ENCODE results near the gene CHSY3. TPM values are rescaled to one million over a fixed set of nuclear protein-coding genes. Genes with fewer than 3 reads are reported as not detected.

Gene CHSY3
- polyA plus RNA-seq, 3 donors = not detected

DNA sequence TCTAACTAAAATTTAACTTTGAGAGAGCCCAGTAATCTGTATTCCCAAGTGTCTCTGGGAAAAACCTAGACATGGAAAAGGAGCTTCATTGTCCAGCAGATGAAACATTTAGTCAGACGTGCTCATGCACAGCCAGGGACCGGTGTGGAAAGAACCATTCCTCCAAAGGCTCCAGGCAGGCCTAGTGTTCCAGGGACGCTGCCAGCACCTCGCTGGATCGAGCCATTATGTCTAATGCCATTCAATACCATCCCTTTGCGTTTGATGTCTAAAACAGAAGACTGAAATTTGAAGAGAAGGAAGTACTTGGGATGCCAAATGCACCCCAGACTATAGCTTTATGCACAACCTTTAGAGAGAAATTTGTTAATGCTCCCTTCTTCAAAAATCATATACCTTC is 1.4 kb upstream of the CHSY3 start:
- no peak overlapping the region for H3K9ac ChIP-seq (ENCODE audit: insufficient read depth, low read length, poor library complexity, severe bottlenecking)
- TF ChIP-seq, protein P1, sequence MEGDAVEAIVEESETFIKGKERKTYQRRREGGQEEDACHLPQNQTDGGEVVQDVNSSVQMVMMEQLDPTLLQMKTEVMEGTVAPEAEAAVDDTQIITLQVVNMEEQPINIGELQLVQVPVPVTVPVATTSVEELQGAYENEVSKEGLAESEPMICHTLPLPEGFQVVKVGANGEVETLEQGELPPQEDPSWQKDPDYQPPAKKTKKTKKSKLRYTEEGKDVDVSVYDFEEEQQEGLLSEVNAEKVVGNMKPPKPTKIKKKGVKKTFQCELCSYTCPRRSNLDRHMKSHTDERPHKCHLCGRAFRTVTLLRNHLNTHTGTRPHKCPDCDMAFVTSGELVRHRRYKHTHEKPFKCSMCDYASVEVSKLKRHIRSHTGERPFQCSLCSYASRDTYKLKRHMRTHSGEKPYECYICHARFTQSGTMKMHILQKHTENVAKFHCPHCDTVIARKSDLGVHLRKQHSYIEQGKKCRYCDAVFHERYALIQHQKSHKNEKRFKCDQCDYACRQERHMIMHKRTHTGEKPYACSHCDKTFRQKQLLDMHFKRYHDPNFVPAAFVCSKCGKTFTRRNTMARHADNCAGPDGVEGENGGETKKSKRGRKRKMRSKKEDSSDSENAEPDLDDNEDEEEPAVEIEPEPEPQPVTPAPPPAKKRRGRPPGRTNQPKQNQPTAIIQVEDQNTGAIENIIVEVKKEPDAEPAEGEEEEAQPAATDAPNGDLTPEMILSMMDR (IDR thresholded peaks at IDR 0.05) = no peak
- 93% methylated on average over 2 of the region's 6 CpGs for WGBS (ENCODE audit: insufficient coverage)
- peaks cover 0 to 12% of the 10 kb centered on the region in 2 donors for H3K9me3 ChIP-seq (replicated peaks in 1 of 2; ENCODE audit: control insufficient read depth in 1 of 2, insufficient read depth in 1 of 2, low read length in 2 of 2)
- H3K4me2 ChIP-seq (replicated peaks; ENCODE audit: extremely low read depth, low read length, poor library complexity, severe bottlenecking) = no peak overlapping the region
- intact Hi-C loops (cut with micrococcal nuclease) = loop anchor here in 1 of 2 donors (10.0 kb wide), 1 partner anchor 1212 kb away; no protein-coding TSS in a partner anchor
- Mint-ChIP-seq H3K9me3 (peaks cover 0 to 11% (median 4%) of the 10 kb centered on the region in 7 donors), H3K36me3 (peaks cover 3 to 8% of the 10 kb centered on the region in 2 donors), H3K27ac (no peak overlapping the region), H3K4me1 (peaks cover 14% of the 10 kb centered on the region), H3K27me3 (ENCODE audit: low read depth in 3 of 3) (peaks cover 49 to 70% (median 56%) of the 10 kb centered on the region in 3 donors), H3K4me3 (peak overlapping the region in 1 of 2 donors; percentile 30)
- no peaks in the 10 kb centered on the region for H3K79me2 ChIP-seq (ENCODE audit: insufficient read depth, low read length)
- H3K27ac ChIP-seq (ENCODE audit: low read depth in 1 of 2, low read length in 2 of 2) = no peak overlapping the region
- H3K36me3 ChIP-seq (replicated peaks in 1 of 2; ENCODE audit: control insufficient read depth in 1 of 2, insufficient read depth in 2 of 2, low read length in 2 of 2) = no peaks in the 10 kb centered on the region
- H3K27me3 ChIP-seq (ENCODE audit: control insufficient read depth in 2 of 2, insufficient read depth in 2 of 2, low read length in 2 of 2) = peaks cover 54 to 69% of the 10 kb centered on the region in 2 donors
- no peak for DNase-seq
- H4K20me1 ChIP-seq (ENCODE audit: insufficient read depth, low read length) = no peaks in the 10 kb centered on the region
- no peak overlapping the region for H3K4me3 ChIP-seq (replicated peaks in 1 of 3; ENCODE audit: low read depth in 2 of 3, low read length in 3 of 3)
- H3K4me1 ChIP-seq (ENCODE audit: control insufficient read depth in 1 of 2, insufficient read depth in 2 of 2, low read length in 2 of 2) = peaks cover 9 to 16% of the 10 kb centered on the region in 2 donors
- H2AFZ ChIP-seq (ENCODE audit: insufficient read depth, low read depth, low read length, poor library complexity, severe bottlenecking) = no peak overlapping the region

DNA sequence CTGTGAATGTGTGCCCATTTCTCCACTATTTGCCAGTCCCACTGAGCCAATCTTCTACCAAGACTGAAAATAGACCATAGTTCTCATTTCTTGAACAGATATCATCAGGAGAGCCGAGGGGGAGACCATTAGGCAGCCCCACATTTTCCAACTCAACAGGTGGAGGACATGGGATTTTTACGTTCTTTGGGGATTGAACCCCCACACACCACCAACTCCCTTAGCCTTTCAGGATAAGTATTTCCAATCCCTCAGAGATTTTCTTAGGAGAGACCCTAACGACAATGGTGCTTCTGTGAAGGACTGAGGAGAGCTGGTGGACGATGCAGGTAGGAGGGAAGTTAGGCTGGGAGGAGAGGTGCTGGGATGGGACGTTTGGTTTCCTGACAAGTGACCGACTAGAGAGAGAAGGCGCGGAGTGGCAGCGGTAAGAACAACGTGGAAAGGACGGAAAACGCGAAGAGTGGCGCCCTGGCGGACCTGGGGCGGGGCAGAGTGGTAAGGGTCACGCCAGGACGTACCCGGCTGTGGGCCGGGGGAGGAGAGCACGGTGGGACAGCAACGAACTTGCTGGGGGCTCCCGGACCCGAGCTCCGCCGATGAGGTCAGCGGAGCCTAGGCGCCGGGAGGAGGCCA is 681 bp upstream of the CHSY3 start:
- peak overlapping the region; percentile 65 for H3K4me2 ChIP-seq (replicated peaks; ENCODE audit: extremely low read depth, low read length, poor library complexity, severe bottlenecking)
- H3K9ac ChIP-seq (ENCODE audit: insufficient read depth, low read length, poor library complexity, severe bottlenecking) = no peak overlapping the region
- no peak overlapping the region for H3K27ac ChIP-seq (ENCODE audit: low read depth in 1 of 2, low read length in 2 of 2)

More for the DNA sequence above, 681 bp upstream of the CHSY3 start:
- H3K36me3 Mint-ChIP-seq = peaks cover 3 to 8% of the 10 kb centered on the region in 2 donors
- peak overlapping the region; percentile 61 to 87 for H3K4me3 Mint-ChIP-seq
- no peaks in the 10 kb centered on the region for H4K20me1 ChIP-seq (ENCODE audit: insufficient read depth, low read length)
- TF ChIP-seq, protein P1 (IDR thresholded peaks at IDR 0.05) = no peak
- intact Hi-C loops (cut with micrococcal nuclease) = loop anchor here in 1 of 2 donors (10.0 kb wide), 1 partner anchor 1211 kb away; no protein-coding TSS in a partner anchor
- H3K27ac Mint-ChIP-seq = no peak overlapping the region
- H3K9me3 Mint-ChIP-seq = peaks cover 0 to 11% (median 4%) of the 10 kb centered on the region in 7 donors
- H3K4me3 ChIP-seq (replicated peaks in 1 of 3; ENCODE audit: low read depth in 2 of 3, low read length in 3 of 3) = peak overlapping the region in 2 of 3 experiments; percentile 9 to 64
- H3K27me3 Mint-ChIP-seq (ENCODE audit: low read depth in 3 of 3) = peaks cover 52 to 70% (median 59%) of the 10 kb centered on the region in 3 donors
- H3K36me3 ChIP-seq (replicated peaks in 1 of 2; ENCODE audit: control insufficient read depth in 1 of 2, insufficient read depth in 2 of 2, low read length in 2 of 2) = no peaks in the 10 kb centered on the region
- peaks cover 59 to 76% of the 10 kb centered on the region in 2 donors for H3K27me3 ChIP-seq (ENCODE audit: control insufficient read depth in 2 of 2, insufficient read depth in 2 of 2, low read length in 2 of 2)
- peaks cover 14% of the 10 kb centered on the region for H3K4me1 Mint-ChIP-seq
- peaks cover 0 to 12% of the 10 kb centered on the region in 2 donors for H3K9me3 ChIP-seq (replicated peaks in 1 of 2; ENCODE audit: control insufficient read depth in 1 of 2, insufficient read depth in 1 of 2, low read length in 2 of 2)
- no peaks in the 10 kb centered on the region for H3K79me2 ChIP-seq (ENCODE audit: insufficient read depth, low read length)
- H2AFZ ChIP-seq (ENCODE audit: insufficient read depth, low read depth, low read length, poor library complexity, severe bottlenecking) = peak overlapping the region; percentile 57
- no peak for DNase-seq
- peaks cover 9 to 16% of the 10 kb centered on the region in 2 donors for H3K4me1 ChIP-seq (ENCODE audit: control insufficient read depth in 1 of 2, insufficient read depth in 2 of 2, low read length in 2 of 2)
- 4% methylated on average over 27 of the region's 29 CpGs for WGBS (ENCODE audit: insufficient coverage)
